ENCODE data around the gene SMG6. TPM values are rescaled to one million over a fixed set of nuclear protein-coding genes. Genes with fewer than 3 reads are reported as not detected.

The SMG6 gene
- total RNA-seq, 2 experiments from 2014 or later = 39.3 to 39.7 TPM

- no peaks in the 10 kb centered on the region for H3K9me3 ChIP-seq (ENCODE audit: control insufficient read depth in 1 of 2, insufficient read depth in 1 of 2, low read length in 2 of 2)
- ATAC-seq (ENCODE audit: poor library complexity) (no peak), DNase-seq (no peak)
- H3K27me3 ChIP-seq (ENCODE audit: control insufficient read depth in 1 of 2, insufficient read depth in 2 of 2, low read length in 2 of 2) = no peaks in the 10 kb centered on the region
- Mint-ChIP-seq H3K27me3 (no peaks in the 10 kb centered on the region), H3K36me3 (ENCODE audit: low read depth) (peaks cover 76% of the 10 kb centered on the region), H3K27ac (no peak overlapping the region), H3K4me1 (ENCODE audit: low read depth) (no peaks in the 10 kb centered on the region), H3K4me3 (no peak overlapping the region), H3K9me3 (no peaks in the 10 kb centered on the region)
- H3K4me1 ChIP-seq (ENCODE audit: insufficient read depth, low read length) = peaks cover 8% of the 10 kb centered on the region
- H3K27ac ChIP-seq (ENCODE audit: low read depth in 1 of 2, low read length in 2 of 2) = no peak overlapping the region
- peaks cover 54% of the 10 kb centered on the region for H3K36me3 ChIP-seq (ENCODE audit: insufficient read depth, low read length)
- ChIA-PET POLR2A (no interaction called here), CTCF (no interaction called here)
- intact Hi-C loops (cut with DNase I, micrococcal nuclease) = no loop called here
- no peak overlapping the region for H3K4me3 ChIP-seq (ENCODE audit: low read length)
- TF ChIP-seq CTCF (IDR thresholded peaks at IDR 0.05) = no peak
Observed at GRCh38 chr17:2076087-2076984, 227.2 kb downstream of the SMG6 start.

- POLR2A ChIA-PET = interaction anchor here (1.6 kb wide), 1 partner anchor 14 kb away, joined by 6 read pairs; no protein-coding TSS in a partner anchor
- intact Hi-C loops (cut with DNase I, micrococcal nuclease) = no loop called here
- Histone ChIP-seq H3K36me3 (ENCODE audit: insufficient read depth, low read length) (peaks cover 55% of the 10 kb centered on the region), H3K4me1 (ENCODE audit: insufficient read depth, low read length) (peaks cover 16% of the 10 kb centered on the region), H3K27me3 (ENCODE audit: control insufficient read depth in 1 of 2, insufficient read depth in 2 of 2, low read length in 2 of 2) (no peaks in the 10 kb centered on the region), H3K9me3 (ENCODE audit: control insufficient read depth in 1 of 2, insufficient read depth in 1 of 2, low read length in 2 of 2) (no peaks in the 10 kb centered on the region), H3K27ac (ENCODE audit: low read depth in 1 of 2, low read length in 2 of 2) (no peak overlapping the region), H3K4me3 (ENCODE audit: low read length) (no peak overlapping the region)
- TF ChIP-seq CTCF (IDR thresholded peaks at IDR 0.05) = no peak
- no peaks in the 10 kb centered on the region for H3K4me1 Mint-ChIP-seq (ENCODE audit: low read depth)
- H3K4me3 Mint-ChIP-seq = no peak overlapping the region
- CTCF ChIA-PET = no interaction called here
- no peak overlapping the region for H3K27ac Mint-ChIP-seq
- H3K27me3 Mint-ChIP-seq = no peaks in the 10 kb centered on the region
- DNase-seq (no peak), ATAC-seq (ENCODE audit: poor library complexity) (no peak)
- no peaks in the 10 kb centered on the region for H3K9me3 Mint-ChIP-seq
- peaks cover 78% of the 10 kb centered on the region for H3K36me3 Mint-ChIP-seq (ENCODE audit: low read depth)
Observed at GRCh38 chr17:2075336-2076086, 228.1 kb downstream of the SMG6 start.

GRCh38 chr17:2074919-2075318 lies 228.7 kb downstream of the SMG6 start:
- Mint-ChIP-seq H3K9me3 (no peaks in the 10 kb centered on the region), H3K27me3 (no peaks in the 10 kb centered on the region), H3K4me3 (no peak overlapping the region), H3K4me1 (ENCODE audit: low read depth) (peaks cover 4% of the 10 kb centered on the region), H3K27ac (no peak overlapping the region), H3K36me3 (ENCODE audit: low read depth) (peaks cover 75% of the 10 kb centered on the region)
- Histone ChIP-seq H3K9me3 (ENCODE audit: control insufficient read depth in 1 of 2, insufficient read depth in 1 of 2, low read length in 2 of 2) (no peaks in the 10 kb centered on the region), H3K27me3 (ENCODE audit: control insufficient read depth in 1 of 2, insufficient read depth in 2 of 2, low read length in 2 of 2) (no peaks in the 10 kb centered on the region), H3K27ac (ENCODE audit: low read depth in 1 of 2, low read length in 2 of 2) (no peak overlapping the region), H3K4me1 (ENCODE audit: insufficient read depth, low read length) (peaks cover 22% of the 10 kb centered on the region), H3K36me3 (ENCODE audit: insufficient read depth, low read length) (peaks cover 54% of the 10 kb centered on the region), H3K4me3 (ENCODE audit: low read length) (no peak overlapping the region)
- ATAC-seq (ENCODE audit: poor library complexity) = no peak
- ChIA-PET CTCF (no interaction called here), POLR2A (interaction anchor here (1.6 kb wide), 1 partner anchor 14 kb away, joined by 6 read pairs; no protein-coding TSS in a partner anchor)
- no peak for DNase-seq
- no peak for TF ChIP-seq CTCF (IDR thresholded peaks at IDR 0.05)
- intact Hi-C loops (cut with DNase I, micrococcal nuclease) = no loop called here

Data from CD4-positive, alpha-beta T cell (primary cell).